NB4 (cell line): ENCODE results near the gene ADGRD2.

Experiments
- CTCF ChIP-seq: IDR thresholded peaks from one replicate; pipeline ENCODE4 v1.5.1; 2012; ENCODE audit warnings: low read depth, low read length
- MYC ChIP-seq: IDR thresholded peaks from 2 replicates; pipeline ENCODE4 v1.6.1; 2011; ENCODE audit warnings: low read depth, low read length
- POLR2A ChIP-seq: IDR thresholded peaks from 2 replicates; pipeline ENCODE4 v1.6.1; 2011; ENCODE audit warnings: mild to moderate bottlenecking; ENCODE audit not compliant: insufficient read length; ENCODE audit errors: extremely low read depth

DNA sequence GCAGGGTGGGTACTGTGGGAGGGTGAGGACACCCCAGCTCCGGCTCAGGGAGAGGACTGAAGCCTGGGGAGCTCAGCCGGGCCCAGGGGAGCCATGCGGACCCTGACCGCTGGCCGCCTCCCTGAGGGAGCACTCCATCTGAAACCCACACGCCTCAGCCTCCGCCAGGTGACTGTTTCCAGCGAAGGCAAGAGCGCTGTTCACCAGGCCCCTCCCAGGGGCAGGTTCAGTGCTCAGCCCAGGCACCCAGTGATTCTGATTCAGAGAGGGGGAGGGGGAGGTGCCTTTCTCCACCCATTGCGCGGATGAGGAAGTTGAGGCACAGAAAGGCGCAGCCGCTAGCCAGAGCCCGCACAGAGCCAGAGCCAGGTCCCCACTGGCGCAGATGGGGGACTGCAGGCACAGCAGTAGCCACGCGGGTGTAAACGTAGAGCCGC, 27.0 kb downstream of the ADGRD2 start:
- no peak for TF ChIP-seq CTCF
- TF ChIP-seq POLR2A, result no peak
- TF ChIP-seq MYC, result no peak
